Neuron (in vitro differentiated cells): ENCODE results near the gene NDUFAF8.

Experiments used
- H2AFZ ChIP-seq: one replicate; pipeline ENCODE4 v1.6.1; 2013; ENCODE audit warnings: low read depth, mild to moderate bottlenecking, inconsistent platforms, low read length, moderate library complexity
- H3K27me3 ChIP-seq: one replicate; pipeline ENCODE4 v1.6.1; 2013; ENCODE audit warnings: low read length; ENCODE audit not compliant: insufficient read depth
- H3K36me3 ChIP-seq: one replicate; pipeline ENCODE4 v1.6.1; 2013; ENCODE audit warnings: low read length; ENCODE audit not compliant: insufficient read depth
- H3K4me1 ChIP-seq: one replicate; pipeline ENCODE4 v1.6.1; 2013; ENCODE audit warnings: low read length; ENCODE audit not compliant: insufficient read depth
- H3K4me3 ChIP-seq: 2 replicates; pipeline ENCODE4 v1.5.1; 2013; ENCODE audit warnings: mild to moderate bottlenecking, low read length, moderate library complexity
- H3K9me3 ChIP-seq: one replicate; pipeline ENCODE4 v1.6.1; 2013; ENCODE audit warnings: low read length

NDUFAF8 gene

DNA sequence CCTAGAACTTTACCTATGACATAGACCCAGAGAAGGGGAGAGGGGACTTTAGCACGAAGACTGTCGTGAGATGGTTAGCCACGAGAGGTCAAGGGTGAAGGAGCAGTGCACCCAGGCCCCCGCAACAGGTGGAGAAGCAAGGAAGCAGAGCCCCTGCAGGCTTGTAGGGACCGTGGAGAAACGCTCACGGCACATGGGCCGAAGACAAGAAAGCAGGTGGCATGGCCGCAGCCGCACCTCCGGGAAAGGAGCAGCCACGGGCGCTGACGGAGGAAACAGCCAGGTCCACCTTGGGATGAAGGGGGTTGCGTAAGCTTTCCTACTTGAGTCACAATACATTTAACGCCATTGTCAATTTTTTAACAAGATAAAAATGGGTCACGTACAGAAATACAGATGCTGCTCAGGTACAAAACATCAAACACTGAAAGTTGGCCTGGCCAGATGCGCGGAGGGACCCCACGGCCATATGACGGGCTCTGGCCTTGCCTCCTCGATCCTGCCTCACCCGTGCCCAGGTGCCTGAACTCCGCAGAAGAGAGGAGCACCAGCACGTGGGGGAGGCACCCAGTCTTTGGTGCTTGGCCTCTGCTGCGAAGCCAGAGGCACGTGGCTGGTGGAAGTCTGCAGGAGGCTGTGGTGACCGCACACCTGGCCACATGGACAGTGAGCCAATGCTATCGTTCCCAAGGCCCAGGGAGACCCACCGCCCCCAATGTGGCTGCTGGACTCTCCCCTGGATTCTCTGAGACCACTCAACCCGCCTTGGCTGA lies 34.8 kb downstream of the NDUFAF8 start:
- Histone ChIP-seq H3K27me3 (no peaks in the 10 kb centered on the region), H3K9me3 (no peaks in the 10 kb centered on the region), H2AFZ (no peak overlapping the region), H3K4me3 (no peak overlapping the region), H3K4me1 (no peaks in the 10 kb centered on the region), H3K36me3 (peaks cover 65% of the 10 kb centered on the region)

DNA sequence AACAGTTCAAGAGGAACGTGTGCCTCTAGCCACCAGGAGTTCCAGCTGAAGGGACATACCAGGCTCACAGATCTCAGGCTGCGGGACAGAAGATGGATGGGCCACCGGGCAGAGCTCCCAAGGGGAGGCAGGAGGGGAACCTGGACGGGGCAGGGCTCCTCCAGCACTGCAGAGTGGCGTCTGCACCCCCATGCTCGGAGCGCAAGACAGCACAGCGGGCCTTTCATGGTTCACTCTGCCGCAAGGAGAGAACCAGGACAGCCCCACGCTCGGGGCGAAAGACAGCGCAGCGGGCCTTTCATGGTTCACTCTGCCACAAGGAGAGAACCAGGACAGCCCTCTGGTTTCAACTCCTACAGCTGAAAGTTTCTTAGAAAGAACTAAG lies 35.3 kb downstream of the NDUFAF8 start:
- Histone ChIP-seq H3K4me3 (no peak overlapping the region), H3K36me3 (peaks cover 66% of the 10 kb centered on the region), H3K9me3 (no peaks in the 10 kb centered on the region), H3K27me3 (no peaks in the 10 kb centered on the region), H2AFZ (no peak overlapping the region), H3K4me1 (no peaks in the 10 kb centered on the region)

DNA sequence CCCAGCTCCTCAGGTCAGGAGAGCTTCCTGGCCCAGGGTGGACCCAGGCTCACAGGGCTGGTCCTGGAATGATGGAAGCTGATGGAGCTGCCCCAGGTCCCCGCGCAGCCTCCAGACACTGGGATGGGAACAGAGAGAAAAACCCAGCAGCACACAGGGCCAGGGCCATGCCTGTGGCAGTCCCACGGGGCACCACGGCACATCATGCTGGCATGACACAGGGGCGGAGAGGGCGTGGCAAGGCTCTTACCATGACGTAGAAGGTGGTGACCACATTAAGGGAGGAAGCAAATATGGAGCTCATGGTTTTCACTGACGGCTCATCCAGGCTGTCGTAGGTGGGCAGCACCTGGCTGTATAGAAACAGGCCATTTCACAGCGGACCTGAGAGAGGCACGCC lies 37.7 kb downstream of the NDUFAF8 start:
- H3K4me1 ChIP-seq = peaks cover 4% of the 10 kb centered on the region
- H3K4me3 ChIP-seq = no peak overlapping the region
- H2AFZ ChIP-seq = no peak overlapping the region
- peaks cover 59% of the 10 kb centered on the region for H3K36me3 ChIP-seq
- no peaks in the 10 kb centered on the region for H3K27me3 ChIP-seq
- H3K9me3 ChIP-seq = no peaks in the 10 kb centered on the region

DNA sequence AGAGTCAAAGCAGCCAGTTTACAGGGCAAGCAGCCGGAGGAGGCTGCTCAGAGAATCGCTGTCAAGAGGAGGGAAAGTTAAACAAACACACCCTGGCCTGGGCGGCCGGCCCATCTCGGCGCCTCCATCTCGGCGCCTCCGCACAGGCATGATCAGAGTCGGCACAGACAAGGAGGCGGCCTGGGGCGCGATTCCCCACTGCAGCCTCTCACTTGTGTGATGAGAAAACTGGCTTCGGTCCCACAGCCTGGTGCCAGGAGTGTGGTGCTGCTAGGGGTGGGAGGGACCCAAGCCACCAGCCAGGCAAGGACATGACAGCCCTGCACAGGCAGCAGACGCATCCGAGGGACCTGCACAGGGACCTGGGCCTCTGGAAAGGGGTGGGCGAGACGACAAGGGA lies 38.3 kb downstream of the NDUFAF8 start:
- Histone ChIP-seq H3K9me3 (no peaks in the 10 kb centered on the region), H3K4me1 (peaks cover 4% of the 10 kb centered on the region), H2AFZ (no peak overlapping the region), H3K4me3 (no peak overlapping the region), H3K27me3 (no peaks in the 10 kb centered on the region), H3K36me3 (peaks cover 57% of the 10 kb centered on the region)

DNA sequence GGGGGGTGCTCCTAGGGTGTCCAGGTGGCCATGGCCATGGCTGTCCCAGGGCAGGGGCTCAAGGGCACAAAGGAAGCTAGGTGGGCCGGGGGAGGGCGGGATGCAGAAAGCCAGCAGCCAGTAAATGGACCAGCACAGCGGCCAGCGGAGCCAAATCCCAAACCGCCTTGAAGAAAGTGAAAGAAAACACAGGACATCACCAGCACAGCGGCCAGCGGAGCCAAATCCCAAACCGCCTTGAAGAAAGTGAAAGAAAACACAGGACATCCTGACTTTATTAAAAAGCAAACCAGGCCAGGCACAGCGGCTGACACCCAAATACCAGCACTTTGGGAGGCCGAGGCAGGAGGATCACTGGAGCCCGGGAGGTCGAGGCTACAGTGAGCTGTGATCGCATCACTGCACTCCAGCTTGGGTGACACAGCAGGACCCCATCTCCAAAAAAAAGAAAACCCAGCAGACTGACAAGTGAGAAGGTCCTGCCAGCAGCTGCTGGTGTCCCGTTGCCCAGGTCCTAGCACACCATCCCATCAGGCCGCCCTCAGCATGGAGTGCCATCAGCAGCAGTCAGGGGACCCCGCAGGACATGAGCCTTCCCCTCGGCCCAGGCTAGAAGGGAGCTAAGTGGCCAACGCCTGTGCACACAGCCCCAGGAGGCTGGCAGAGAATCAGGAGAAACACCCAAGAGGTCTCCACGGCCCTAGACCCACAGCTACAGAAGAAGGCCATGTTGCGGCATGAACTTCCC lies 39.0 kb downstream of the NDUFAF8 start:
- H3K4me3 ChIP-seq = no peak overlapping the region
- no peak overlapping the region for H2AFZ ChIP-seq
- H3K27me3 ChIP-seq = no peaks in the 10 kb centered on the region
- H3K9me3 ChIP-seq = no peaks in the 10 kb centered on the region
- H3K4me1 ChIP-seq = peaks cover 4% of the 10 kb centered on the region
- peaks cover 54% of the 10 kb centered on the region for H3K36me3 ChIP-seq

DNA sequence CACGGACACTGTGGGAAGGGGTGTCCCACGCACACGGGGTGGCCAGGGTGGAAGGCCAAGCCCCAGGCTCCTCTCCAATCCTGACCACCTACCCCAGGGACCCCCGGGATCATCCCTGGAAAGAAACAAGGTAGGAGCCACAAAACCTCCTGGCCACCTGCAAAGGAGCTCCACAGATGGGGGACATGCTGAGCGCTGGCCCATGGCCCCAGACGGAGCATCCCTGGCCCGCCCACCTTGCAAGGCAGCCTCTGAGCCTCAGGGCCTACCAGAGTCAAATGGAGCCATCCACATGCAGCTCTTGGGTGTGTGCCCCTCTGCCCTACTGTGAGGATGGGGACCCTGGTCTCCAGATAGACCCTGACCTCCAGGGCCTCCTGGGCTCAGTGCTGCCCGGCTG lies 39.7 kb downstream of the NDUFAF8 start:
- H3K27me3 ChIP-seq = no peaks in the 10 kb centered on the region
- no peaks in the 10 kb centered on the region for H3K9me3 ChIP-seq
- H3K4me1 ChIP-seq = peaks cover 4% of the 10 kb centered on the region
- H2AFZ ChIP-seq = no peak overlapping the region
- no peak overlapping the region for H3K4me3 ChIP-seq
- peaks cover 47% of the 10 kb centered on the region for H3K36me3 ChIP-seq

DNA sequence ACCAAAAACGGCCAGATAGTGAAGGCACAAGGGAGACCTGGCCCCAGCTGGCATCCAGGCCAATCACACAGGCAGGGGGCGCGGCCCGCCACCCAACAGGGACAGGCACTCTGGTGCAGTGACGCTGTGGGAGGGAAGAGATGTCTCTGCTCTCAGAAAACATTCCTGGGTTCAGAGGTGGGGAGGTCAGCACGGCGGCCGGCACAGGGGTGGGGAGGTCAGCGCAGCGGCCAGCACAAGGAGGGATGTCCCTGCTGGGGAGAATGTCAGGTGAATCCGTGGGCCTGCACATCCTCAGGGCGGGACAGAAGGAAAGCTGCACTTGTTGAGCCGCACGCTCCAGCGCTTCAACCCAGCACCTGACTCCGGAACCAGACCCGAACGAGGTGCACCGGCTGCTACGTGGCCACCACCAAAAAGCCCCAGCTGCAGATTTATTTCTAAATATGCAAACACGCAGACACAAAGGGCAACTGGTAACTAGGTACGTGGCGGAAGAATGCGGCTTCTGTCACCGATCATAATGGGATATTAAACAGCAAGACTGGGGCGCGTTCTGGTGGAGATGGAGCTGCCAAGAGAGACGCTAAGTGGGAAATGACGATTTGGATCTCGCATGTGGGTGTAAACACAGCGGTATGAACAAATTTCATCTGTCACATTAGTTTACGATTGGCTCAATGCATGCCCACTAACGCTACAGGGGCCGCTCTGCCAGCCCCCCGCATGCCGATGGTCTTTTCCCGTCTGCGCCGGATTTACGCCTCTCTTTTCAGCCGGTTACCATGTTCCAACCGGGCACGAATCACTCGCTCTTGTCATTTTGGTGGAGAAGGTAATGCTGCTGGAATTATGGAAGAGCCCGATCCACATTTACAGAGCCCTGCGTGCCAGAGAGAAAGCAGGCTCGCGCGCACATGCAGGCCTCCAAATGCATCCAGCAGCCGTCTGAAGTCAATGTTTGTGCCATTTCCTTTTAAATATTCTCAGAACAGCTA lies 40.5 kb downstream of the NDUFAF8 start:
- H2AFZ ChIP-seq = no peak overlapping the region
- H3K36me3 ChIP-seq = peaks cover 40% of the 10 kb centered on the region
- H3K27me3 ChIP-seq = no peaks in the 10 kb centered on the region
- no peak overlapping the region for H3K4me3 ChIP-seq
- peaks cover 4% of the 10 kb centered on the region for H3K4me1 ChIP-seq
- no peaks in the 10 kb centered on the region for H3K9me3 ChIP-seq

DNA sequence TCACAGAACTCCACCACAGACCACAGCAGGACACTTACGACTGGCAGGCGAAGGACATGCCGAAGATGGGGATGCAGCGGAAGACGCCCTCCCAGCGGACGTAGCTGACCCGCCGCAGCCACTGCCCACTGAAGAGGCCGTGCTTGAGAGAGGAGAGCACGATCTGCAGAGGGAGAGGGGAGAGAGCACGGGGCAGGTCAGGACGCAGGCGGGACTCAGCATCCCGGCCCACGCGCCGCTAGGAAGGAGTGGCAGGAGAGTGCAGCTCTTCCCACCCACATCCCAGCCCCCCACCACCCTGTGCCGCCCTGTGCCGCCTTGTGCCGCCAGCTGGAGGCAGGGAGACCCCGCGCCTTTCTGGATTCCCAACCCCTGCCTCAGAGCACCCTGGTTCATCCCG lies 41.5 kb downstream of the NDUFAF8 start:
- H3K36me3 ChIP-seq = peaks cover 34% of the 10 kb centered on the region
- no peaks in the 10 kb centered on the region for H3K9me3 ChIP-seq
- H3K27me3 ChIP-seq = no peaks in the 10 kb centered on the region
- H3K4me1 ChIP-seq = peaks cover 4% of the 10 kb centered on the region
- H2AFZ ChIP-seq = no peak overlapping the region
- no peak overlapping the region for H3K4me3 ChIP-seq

DNA sequence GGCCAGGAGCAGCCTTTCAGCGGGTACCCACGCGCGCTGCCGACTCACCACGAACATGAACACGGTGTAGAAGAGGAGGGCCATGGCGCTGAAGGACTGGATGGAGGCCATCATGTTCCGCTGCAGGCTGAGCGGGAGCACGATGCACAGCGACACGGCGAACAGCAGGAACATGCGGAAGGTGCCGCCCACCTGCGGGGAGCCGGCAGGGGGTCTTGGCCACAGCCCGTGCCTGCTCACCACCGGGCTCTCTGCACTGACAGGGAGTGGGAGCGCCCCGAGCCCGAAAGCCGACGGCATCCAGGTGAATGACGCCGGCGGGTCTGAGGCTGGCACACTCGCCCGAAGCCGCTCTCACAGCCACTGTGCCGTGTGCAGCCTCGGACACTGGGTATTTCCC lies 43.0 kb downstream of the NDUFAF8 start:
- Histone ChIP-seq H3K36me3 (peaks cover 23% of the 10 kb centered on the region), H3K4me1 (peaks cover 4% of the 10 kb centered on the region), H3K9me3 (no peaks in the 10 kb centered on the region), H3K27me3 (no peaks in the 10 kb centered on the region), H3K4me3 (no peak overlapping the region), H2AFZ (no peak overlapping the region)

DNA sequence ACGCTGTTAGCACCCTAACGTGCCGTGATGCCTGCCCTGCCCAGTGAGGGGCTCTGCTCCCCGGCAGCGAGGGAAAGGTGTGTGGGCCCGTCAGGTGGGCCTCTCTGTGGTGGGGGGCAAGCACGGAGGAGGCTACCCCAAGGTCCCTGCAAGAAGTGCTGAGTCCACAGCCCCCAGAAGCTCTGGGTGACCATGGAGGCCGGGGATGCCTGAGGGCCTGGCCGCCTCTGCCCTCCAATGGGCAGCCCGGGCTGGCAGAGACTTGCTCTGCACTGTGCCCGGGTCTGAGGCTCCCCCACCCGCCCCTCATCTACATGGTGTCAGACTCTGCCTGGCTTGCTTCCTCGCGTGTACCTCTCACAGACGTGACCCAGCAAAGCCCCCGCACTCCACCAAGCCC lies 43.8 kb downstream of the NDUFAF8 start:
- no peak overlapping the region for H2AFZ ChIP-seq
- H3K4me1 ChIP-seq = peaks cover 4% of the 10 kb centered on the region
- H3K36me3 ChIP-seq = peaks cover 25% of the 10 kb centered on the region
- no peaks in the 10 kb centered on the region for H3K27me3 ChIP-seq
- H3K4me3 ChIP-seq = no peak overlapping the region
- no peaks in the 10 kb centered on the region for H3K9me3 ChIP-seq

DNA sequence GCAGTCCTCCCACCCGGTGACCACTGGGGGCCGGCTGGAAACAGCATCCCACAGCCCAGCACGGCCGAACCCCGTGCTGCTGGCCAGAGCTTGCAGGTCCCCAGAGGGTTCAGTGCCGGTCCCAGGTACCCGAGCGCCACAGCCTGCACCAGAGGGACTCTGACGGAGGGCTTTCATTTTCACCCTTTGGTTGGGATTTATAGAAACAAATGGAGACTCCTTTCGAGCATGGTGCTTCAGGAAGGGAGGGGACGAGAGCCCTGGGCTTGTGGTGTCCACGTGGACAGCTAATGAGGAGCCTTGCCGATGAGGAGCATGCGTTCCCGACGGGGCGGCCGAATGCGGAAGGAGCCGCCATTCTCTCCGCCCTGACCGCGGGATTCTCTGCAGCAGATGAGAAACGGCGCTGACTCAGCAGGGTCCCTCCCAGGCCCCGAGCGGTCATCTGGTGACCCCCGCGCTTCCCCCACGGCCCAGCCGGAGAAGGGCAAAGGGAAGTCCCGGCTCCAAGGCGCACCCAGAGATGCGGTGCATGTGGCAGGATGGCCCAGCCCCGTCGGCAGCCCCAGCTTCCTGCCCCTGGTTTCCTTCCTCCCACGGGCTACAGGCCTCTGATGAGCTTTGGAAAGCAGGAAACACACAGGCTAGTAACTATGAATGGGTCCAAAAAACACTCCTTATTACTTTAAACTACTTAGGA lies 46.2 kb downstream of the NDUFAF8 start:
- H3K4me3 ChIP-seq = no peak overlapping the region
- H3K4me1 ChIP-seq = no peaks in the 10 kb centered on the region
- H3K36me3 ChIP-seq = peaks cover 27% of the 10 kb centered on the region
- no peaks in the 10 kb centered on the region for H3K9me3 ChIP-seq
- no peaks in the 10 kb centered on the region for H3K27me3 ChIP-seq
- H2AFZ ChIP-seq = no peak overlapping the region

DNA sequence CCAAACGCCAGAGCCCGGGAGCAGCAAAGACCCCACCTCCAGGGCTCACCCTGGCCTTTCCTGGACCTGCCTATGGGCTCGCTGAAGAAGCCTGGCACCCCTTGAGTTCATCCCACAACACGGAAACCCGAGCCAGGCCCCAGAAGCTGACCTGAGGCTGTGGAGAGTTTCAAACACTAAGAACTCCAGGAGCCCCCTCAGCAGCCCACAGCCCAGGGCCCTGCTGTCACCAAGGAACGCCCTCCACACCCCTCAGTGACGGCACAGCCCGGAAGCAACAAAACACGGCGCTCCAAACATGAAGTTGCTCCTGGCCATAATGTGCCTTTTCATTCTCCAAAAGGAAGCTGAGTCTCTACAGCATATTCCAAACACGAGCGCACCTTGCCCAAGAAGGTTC lies 46.8 kb downstream of the NDUFAF8 start:
- no peak overlapping the region for H2AFZ ChIP-seq
- H3K4me1 ChIP-seq = no peaks in the 10 kb centered on the region
- H3K9me3 ChIP-seq = no peaks in the 10 kb centered on the region
- H3K27me3 ChIP-seq = no peaks in the 10 kb centered on the region
- no peak overlapping the region for H3K4me3 ChIP-seq
- H3K36me3 ChIP-seq = peaks cover 29% of the 10 kb centered on the region
